Cardiac muscle cell (in vitro differentiated cells and primary cell): Measurements from ENCODE around the gene KRTAP12-1. TPM values are rescaled to one million over a fixed set of nuclear protein-coding genes. Genes with fewer than 3 reads are reported as not detected.

Source experiments
- DNase-seq, 2 donors: peaks; one replicate each; pipeline versions ENCODE4 v3.0.0 to v3.0.0-alpha.2; 2010 to 2017; ENCODE audit warnings: low read depth in 1 of 2, low spot score in 1 of 2
- H3K27ac ChIP-seq: fragments of 200-600 bp; sonication (generic); 2 replicates; pipeline ENCODE4 v1.5.1; 2016
- H3K27me3 ChIP-seq: fragments of 200-600 bp; sonication (generic); 2 replicates; pipeline ENCODE4 v1.6.0; 2016; ENCODE audit warnings: control low read depth
- H3K36me3 ChIP-seq: fragments of 200-600 bp; sonication (generic); 2 replicates; pipeline ENCODE4 v1.5.1; 2016; ENCODE audit warnings: control low read depth
- H3K4me1 ChIP-seq: fragments of 200-600 bp; sonication (generic); 2 replicates; pipeline ENCODE4 v1.8.1; 2017; ENCODE audit warnings: low read depth, mild to moderate bottlenecking, mixed run types
- H3K4me3 ChIP-seq: fragments of 200-600 bp; sonication (generic); 2 replicates; pipeline ENCODE4 v1.5.1; 2016; ENCODE audit warnings: mild to moderate bottlenecking
- H3K9me3 ChIP-seq: fragments of 200-600 bp; sonication (generic); 2 replicates; pipeline ENCODE4 v1.5.1; 2017; ENCODE audit warnings: low read depth, mild to moderate bottlenecking, control low read depth
- polyA plus RNA-seq: library from polyadenylated mRNA; unstranded; fragments of >200 nt; fragmentation: Nextera tagmentation; extraction: Ambion mirVana; gene quantifications from 2 replicates; pipeline ENCODE4 v1.2.1, GENCODE V29; 2016
- total RNA-seq: library from RNA; depleted of rRNA; stranded (reverse); fragments of >200 nt; gene quantifications from 2 replicates; pipeline ENCODE4 v1.2.3, GENCODE V29; 2016
- TF ChIP-seq, protein P1 (sequence below): IDR thresholded peaks from 2 replicates; pipeline ENCODE4 v1.5.1; 2012; ENCODE audit warnings: low read depth, mild to moderate bottlenecking, low read length

The KRTAP12-1 gene
- total and polyA plus RNA-seq, 2 experiments from 2014 or later, result not detected

DNA sequence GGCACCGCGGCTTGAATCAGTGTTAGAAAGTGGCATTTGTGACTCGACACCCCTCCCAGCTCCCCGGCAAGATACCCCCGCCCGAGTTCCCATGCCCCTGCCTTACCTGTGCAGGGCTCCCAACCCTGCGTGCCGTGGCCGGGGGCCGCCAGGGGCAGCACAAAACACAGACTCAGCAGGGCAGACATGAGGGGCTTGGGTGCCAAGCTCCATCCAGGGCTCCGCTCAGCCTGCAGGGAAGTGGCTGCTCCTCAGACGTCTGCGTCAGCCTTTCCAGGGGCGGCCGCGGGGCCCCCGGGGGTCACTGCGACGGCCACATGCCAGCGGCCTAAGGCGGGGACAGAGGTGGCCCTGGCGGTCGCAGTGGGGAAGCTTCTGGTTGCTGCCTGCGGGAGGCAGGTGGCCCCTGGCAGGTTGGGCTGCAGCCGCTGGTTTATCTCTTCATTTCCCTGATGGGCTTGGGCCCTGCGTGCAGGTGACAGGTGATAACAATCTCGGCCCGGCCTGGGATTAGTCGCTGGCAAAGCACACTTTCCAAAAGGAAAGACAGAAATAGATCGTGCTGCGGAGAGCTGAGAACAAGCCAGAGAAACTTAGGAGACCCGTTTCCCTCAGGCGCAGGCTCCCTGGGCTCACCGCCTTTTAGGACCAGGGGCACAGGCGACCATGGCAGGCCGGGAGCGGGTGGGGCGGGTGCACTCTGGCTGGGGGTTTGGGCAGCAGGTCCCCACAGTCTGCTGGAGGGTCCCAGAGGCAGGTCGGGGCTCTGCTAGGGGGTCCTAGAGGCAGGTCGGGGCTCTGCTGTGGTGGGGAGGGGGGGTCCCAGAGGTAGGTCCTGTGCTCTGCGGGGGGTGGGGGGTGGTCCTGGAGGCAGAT, 29.6 kb upstream of the KRTAP12-1 start, which contains the start of gene TSPEAR:
Gene TSPEAR, minus strand, starts transcription at position 246 of the 876 bp plus-strand sequence. Its CDS starts 58 bp downstream, at position 188.
- no peaks in the 10 kb centered on the region for H3K36me3 ChIP-seq
- peaks cover 89% of the 10 kb centered on the region for H3K27me3 ChIP-seq
- peak in 1 of 2 donors; percentile 68 for DNase-seq
- H3K4me1 ChIP-seq, result peaks cover 32% of the 10 kb centered on the region
- H3K27ac ChIP-seq, result no peak within 1 kb of the TSS
- peak within 1 kb of the TSS; percentile 11 for H3K4me3 ChIP-seq
- no peaks in the 10 kb centered on the region for H3K9me3 ChIP-seq
- TF ChIP-seq, protein P1, sequence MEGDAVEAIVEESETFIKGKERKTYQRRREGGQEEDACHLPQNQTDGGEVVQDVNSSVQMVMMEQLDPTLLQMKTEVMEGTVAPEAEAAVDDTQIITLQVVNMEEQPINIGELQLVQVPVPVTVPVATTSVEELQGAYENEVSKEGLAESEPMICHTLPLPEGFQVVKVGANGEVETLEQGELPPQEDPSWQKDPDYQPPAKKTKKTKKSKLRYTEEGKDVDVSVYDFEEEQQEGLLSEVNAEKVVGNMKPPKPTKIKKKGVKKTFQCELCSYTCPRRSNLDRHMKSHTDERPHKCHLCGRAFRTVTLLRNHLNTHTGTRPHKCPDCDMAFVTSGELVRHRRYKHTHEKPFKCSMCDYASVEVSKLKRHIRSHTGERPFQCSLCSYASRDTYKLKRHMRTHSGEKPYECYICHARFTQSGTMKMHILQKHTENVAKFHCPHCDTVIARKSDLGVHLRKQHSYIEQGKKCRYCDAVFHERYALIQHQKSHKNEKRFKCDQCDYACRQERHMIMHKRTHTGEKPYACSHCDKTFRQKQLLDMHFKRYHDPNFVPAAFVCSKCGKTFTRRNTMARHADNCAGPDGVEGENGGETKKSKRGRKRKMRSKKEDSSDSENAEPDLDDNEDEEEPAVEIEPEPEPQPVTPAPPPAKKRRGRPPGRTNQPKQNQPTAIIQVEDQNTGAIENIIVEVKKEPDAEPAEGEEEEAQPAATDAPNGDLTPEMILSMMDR, result no peak

GRCh38 chr21:44710756-44711326, 28.9 kb upstream of the KRTAP12-1 start:
- Histone ChIP-seq H3K4me1 (peaks cover 32% of the 10 kb centered on the region), H3K9me3 (no peaks in the 10 kb centered on the region), H3K27ac (no peak overlapping the region), H3K4me3 (peak overlapping the region; percentile 11), H3K27me3 (peaks cover 97% of the 10 kb centered on the region), H3K36me3 (no peaks in the 10 kb centered on the region)
- TF ChIP-seq, protein P1, result no peak
- DNase-seq, result no peak

- Histone ChIP-seq H3K36me3 (no peaks in the 10 kb centered on the region), H3K27me3 (peaks cover 100% of the 10 kb centered on the region), H3K4me3 (no peak overlapping the region), H3K4me1 (peaks cover 32% of the 10 kb centered on the region), H3K27ac (no peak overlapping the region), H3K9me3 (no peaks in the 10 kb centered on the region)
- no peak for DNase-seq
- TF ChIP-seq, protein P1, result no peak
Observed at GRCh38 chr21:44710294-44710665, 28.3 kb upstream of the KRTAP12-1 start.

DNA sequence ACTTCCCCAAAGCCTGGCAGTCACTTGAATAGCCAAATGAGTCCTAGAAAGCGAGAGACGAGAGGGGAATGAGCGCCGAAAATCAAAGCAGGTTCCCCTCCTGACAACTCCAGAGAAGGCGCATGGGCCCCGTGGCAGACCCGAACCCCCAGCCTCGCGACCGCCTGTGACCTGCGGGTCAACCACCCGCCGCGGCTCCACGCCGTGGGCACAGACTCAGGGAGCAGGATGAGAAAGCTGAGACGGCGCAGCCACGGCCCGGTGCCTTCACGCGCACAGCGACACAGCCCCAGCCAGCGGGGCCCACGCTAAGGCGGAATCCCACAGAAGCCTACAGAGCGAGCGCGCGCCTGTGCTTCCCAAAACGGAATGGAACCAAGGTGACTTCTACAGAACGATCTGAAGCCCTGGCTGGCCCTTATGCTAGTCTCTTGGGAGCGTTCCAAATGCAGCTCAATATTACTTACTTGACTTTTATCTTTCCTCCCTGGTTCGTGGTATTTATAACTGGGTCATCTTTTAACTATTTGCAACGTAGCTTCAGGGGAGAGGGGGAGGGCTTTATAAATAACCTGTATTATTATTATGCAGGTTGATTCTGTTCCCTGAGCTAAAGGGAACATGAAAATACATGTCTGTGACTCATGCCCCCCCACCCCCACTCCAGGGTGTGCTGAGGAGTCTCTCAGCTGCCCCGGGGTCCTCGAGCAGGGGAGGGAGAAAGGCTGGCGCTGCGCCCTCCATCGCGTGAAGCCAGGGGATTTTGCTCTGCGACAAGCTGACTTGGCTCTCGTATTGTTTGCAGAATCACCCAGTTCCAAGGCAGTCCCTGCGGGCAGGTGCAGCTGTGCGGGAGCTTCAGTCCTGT, 27.7 kb upstream of the KRTAP12-1 start:
- Histone ChIP-seq H3K9me3 (no peaks in the 10 kb centered on the region), H3K27me3 (peaks cover 100% of the 10 kb centered on the region), H3K4me1 (peaks cover 32% of the 10 kb centered on the region), H3K36me3 (no peaks in the 10 kb centered on the region), H3K4me3 (peak overlapping the region; percentile 6), H3K27ac (no peak overlapping the region)
- DNase-seq, result peak; percentile 8 to 66
- TF ChIP-seq, protein P1, result no peak

DNA sequence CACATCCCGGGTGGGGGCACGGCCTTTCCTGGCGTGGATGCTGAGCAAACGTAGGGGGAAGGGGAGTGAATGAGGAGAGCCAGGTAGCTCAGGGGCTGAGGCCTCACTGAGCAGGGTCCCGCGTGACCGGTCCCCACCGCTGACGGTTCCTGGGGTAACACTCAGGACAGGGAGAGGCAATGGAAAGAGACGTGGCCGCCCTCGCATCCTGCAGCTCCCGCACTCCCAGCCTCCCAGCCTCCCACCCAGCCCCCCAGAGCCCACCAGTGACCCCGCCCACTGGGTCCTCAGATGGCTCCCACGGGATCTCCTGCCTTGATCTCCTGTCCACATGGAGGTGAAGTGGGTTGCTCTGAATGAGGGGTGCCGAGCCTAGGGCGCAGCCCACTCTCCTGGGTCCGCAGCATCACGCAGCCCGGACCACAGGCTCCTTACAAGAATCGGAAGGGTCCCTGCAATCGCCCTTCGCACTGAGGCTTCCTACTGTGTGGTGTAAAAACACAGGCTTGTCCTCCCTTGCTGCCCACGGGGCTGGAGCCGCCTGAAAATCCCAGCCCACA, 27.0 kb upstream of the KRTAP12-1 start:
- H3K9me3 ChIP-seq, result no peaks in the 10 kb centered on the region
- no peaks in the 10 kb centered on the region for H3K36me3 ChIP-seq
- no peak for DNase-seq
- TF ChIP-seq, protein P1, result no peak
- peaks cover 100% of the 10 kb centered on the region for H3K27me3 ChIP-seq
- H3K27ac ChIP-seq, result no peak overlapping the region
- no peak overlapping the region for H3K4me3 ChIP-seq
- H3K4me1 ChIP-seq, result peaks cover 32% of the 10 kb centered on the region
